ENCODE measurements around the gene PAX4.
"Not testable (repeated sequence)": the region's sequence is repeated elsewhere in the genome, so short reads cannot be mapped to it uniquely, and the experiment has no call there.

The PAX4 gene

DNA sequence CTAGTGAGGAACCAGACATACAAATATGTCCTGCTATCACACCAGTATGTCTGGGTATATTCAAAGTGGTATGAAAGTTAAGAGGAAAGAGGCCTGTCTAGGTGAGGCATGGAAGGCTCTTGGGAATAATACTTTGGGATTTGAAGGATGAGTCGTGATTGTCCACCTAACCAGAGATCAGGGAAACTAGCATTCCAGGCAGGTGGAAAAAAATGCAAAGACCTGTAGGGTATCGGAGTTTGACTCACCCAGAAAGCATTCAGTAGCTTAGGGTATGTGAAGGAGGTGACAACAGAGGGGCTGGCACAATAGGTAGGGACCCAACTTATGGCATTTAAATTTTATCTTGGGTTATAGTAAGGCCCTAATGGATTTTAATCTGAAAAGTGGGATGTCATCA, 31.6 kb downstream of the PAX4 start:
- DNase-seq (ENCODE audit: low read depth, low spot score) = no peak

DNA sequence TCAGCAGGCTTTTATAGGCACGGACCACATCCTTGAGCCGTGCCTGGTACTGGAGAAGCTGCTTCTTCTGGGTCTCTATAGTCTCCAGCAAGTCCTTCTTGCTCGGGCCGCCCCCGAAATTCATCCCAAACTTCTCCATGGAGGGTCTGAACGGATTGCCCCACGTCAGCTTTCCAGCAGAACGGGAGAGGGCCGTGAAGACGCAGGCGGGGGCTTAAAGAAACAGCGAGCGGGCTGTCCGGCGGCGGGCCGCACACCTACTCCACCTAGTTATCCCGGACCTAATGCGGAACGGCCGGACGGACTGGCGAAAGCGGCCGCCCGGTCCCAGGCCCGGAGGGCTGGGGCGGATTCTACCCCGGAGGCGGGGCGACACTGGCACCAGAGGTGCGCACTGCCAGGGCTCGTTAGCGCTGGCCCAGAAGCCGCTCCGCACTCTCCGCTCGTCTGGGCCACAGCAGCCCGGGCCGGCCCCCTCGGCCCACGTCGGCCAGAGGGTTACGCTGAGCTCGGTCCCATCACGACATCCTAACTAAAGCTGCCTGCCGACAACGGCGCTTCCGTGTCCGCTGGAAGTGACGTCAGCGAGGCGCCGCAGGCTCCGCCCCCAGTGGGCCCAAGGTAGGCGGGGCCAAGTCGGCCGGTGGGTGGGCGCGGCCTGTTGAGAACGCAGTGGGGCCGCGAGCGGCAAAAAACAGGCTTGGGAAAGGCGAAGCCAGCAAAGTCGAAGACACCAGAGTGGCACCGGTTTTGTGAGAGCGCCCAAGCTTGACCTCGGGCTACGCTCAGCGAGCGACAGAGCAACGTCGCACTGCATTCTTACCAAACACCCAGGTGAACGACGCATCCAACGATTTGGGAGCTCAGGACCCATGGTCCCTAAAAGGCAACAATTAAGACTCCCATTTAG, 32.6 kb downstream of the PAX4 start, which contains the start of gene GCC1:
Gene GCC1, minus strand, starts transcription at position 553 of the 910 bp plus-strand sequence. Its CDS starts 414 bp downstream, at position 139.
- DNase-seq (ENCODE audit: low read depth, low spot score) = peak; percentile 57

DNA sequence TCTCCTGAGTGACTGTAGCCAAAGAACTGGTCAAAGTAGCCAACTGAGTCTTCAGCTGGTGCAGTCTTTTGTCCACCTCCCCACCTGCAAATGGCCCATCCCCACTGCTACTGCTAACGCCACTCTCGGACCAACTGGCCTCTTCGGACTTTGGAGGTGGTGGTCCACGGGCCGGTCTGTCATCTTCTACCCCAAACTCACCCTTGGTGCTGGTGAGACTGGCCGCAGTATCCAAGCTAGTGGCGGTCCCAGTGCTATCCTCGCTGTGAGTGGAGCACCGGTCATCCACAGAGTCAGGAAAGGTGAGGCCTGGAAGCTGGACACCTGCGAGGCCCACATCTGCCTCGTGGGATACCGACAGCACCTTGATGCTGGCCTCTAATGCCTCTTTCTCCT, 33.3 kb downstream of the PAX4 start:
- no peak for DNase-seq (ENCODE audit: low read depth, low spot score)

DNA sequence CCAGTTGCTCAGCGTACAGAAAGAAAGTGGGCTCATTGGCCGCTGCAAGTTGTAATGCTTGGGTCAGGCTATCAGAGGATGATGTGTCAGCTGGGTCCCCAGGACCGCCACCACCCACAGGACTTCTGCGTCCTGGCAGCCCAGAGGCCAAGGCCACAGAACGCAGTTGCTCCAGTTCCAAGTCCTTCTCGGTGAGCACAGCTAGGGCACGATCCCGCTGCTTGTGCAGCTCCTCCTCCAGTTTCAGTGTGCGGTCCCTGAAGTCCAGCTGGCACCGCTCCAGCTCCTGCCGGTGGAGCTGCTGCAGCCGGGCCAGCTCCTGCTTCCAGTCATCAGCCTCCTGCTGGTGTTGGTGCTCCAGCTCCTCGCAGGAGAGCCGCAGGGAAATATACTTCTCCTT, 35.6 kb downstream of the PAX4 start:
- peak; percentile 65 for DNase-seq (ENCODE audit: low read depth, low spot score)

DNA sequence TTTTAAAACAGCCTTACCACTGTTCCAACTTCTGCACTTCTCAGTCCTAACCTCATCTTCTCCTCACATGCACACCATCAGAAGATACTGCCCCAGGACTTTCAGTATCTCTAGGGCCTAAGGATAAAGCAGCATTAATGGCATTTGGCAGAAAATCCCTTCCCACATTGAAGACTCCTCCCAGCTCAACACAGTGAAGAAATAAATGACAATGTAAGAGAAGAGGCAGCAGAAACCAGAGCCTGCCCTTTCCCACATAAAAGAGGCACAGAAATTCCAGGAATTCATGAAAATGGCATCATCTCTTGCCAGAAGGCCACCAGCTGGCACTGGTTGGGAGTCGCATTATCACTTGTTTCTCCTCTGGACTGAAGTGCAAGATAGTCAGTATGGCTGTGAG, 36.2 kb downstream of the PAX4 start:
- no peak for DNase-seq (ENCODE audit: low read depth, low spot score)

DNA sequence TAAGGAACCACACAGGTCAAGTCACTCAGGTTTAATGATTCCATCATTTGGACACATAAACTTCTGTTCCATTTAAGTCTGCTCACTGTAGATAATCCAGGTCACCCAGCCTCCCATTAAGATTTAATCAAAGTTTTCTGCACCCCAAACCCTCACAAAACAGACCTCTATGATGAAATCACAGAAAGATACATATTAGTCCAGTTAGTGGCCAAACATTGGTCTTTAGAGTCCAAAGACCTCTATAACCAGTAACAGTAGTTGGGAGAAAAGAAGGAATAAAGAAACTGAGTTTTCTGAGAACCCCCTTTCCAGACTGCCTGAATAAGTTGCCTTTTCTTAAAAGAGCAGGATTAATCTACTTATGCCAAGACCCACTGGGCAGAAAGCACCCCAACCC, 37.3 kb downstream of the PAX4 start:
- DNase-seq (ENCODE audit: low read depth, low spot score) = no peak

GRCh38 chr7:127578711-127579275, 39.1 kb downstream of the PAX4 start:
- DNase-seq (ENCODE audit: low read depth, low spot score) = no peak

GRCh38 chr7:127578036-127578684, 39.8 kb downstream of the PAX4 start:
- DNase-seq (ENCODE audit: low read depth, low spot score) = no peak

DNA sequence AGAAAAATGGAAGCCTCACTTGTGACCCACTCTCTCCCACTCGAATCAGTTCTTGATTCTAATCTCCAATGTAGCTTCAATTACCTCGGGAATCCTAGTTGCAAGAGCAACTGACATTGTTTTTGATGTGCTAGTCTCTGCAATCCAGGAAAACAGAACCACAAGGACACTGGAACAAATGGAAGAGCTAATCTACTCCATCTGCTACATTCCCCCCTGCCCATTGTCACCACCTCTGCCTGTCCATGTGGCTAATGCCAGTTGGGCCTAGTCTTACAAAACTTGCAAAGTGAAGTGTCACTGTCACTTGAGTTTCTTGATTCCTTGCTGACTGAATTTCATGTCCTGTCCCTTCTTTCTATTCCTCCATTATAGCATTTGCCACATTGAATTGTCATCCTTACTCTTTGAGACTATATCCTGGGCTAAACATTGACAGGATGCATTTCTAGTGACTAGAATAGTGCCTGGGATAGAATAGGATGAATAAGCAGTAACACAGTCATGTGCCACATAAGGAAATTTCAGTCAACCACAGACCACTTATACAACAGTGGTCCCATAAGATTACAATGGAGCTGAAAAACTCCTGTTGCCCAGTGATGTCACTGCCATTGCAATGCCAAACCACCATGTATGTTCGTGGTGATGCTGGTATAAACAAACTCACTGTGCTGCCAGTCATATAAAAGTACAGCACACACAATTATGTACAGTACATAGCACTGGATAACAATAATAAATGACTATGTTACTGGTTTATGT, 46.0 kb downstream of the PAX4 start:
- no peak for DNase-seq (ENCODE audit: low read depth, low spot score)

- not testable (repeated sequence) for DNase-seq (ENCODE audit: low read depth, low spot score)
These were observed 49.9 kb downstream of the PAX4 start for GRCh38 chr7:127568034-127568433.

DNA sequence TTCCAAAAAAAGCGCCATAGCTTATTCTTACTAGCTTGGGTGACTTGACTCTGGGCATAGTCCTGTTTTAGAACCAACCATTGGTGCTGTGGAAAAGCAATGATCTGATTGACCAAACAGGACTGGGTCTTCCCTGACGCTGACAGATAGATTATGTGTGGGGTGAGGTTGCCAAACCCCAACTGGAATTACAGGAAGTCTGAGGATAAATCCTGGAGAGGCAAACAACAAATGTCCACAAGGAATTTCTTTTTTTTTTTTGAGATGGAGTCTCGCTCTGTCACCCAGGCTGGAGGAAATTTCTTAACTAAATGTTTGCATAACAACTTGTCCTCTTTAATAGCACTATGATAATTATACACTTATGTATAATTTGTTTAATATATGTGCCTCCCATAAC, 51.7 kb downstream of the PAX4 start:
- no peak for DNase-seq (ENCODE audit: low read depth, low spot score)

Data from smooth muscle cell of the brain vasculature (primary cell).